HG03432 (cell line): ENCODE measurements around the gene SSBP2.
"Not testable (repeated sequence)": the region's sequence is repeated elsewhere in the genome, so short reads cannot be mapped to it uniquely, and the experiment has no call there.

Experiments used
- ATAC-seq: cut with Tn5 transposase; IDR thresholded peaks from one replicate; pipeline ENCODE4 v1.9.1; 2021; ENCODE audit warnings: mild to moderate bottlenecking, moderate library complexity; ENCODE audit not compliant: unreplicated experiment

Gene SSBP2

GRCh38 chr5:81605299-81605698 lies 145.6 kb downstream of the SSBP2 start:
- ATAC-seq: no peak

GRCh38 chr5:81604193-81604592 lies 146.7 kb downstream of the SSBP2 start:
- ATAC-seq: no peak

- no peak for ATAC-seq
These were observed 149.0 kb downstream of the SSBP2 start for GRCh38 chr5:81601919-81602318.

- not testable (repeated sequence) for ATAC-seq
These were observed 158.8 kb downstream of the SSBP2 start for GRCh38 chr5:81592085-81592484.

- ATAC-seq: no peak
These were observed 160.2 kb downstream of the SSBP2 start for GRCh38 chr5:81590498-81591384.

- peak; percentile 71 for ATAC-seq
These were observed 171.5 kb downstream of the SSBP2 start for GRCh38 chr5:81579262-81579924.

DNA sequence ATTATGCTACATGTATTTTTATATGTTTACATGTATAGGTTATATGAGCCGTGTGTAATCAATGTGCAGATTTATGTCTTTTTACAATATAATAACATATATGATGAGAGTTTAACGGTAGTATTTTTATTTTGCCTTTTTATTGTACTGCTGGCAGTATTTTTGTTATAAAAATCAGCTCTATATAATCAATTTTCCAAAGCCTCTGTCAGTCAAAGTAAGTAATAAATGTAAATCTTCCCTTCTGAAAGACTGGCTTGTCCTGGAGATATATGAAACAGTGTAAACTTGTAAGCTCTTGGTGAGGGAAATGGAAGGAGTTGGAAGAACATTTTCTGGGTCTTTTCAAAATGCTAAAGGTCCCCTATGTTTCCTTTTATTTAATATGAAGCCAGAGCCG lies 173.8 kb downstream of the SSBP2 start:
- no peak for ATAC-seq

GRCh38 chr5:81575924-81576323 lies 175.0 kb downstream of the SSBP2 start:
- no peak for ATAC-seq

DNA sequence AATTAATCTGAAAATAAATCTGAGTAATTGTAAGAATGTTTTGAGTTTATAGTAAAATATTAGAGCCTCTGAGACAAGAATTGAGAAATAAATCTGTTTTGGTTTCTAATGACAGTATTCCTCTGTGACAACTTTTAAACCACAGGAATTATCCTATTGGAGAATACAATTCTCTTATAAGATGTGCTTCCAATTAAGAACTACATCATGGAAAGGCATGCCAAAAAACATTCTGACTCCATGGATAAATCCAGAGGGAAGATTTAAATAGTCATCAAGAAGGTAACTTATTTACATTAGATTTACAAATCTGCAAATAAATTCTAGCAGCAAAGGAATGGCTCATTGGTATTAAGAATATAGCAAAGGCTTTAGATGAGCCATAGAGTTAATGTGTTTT lies 178.7 kb downstream of the SSBP2 start:
- no peak for ATAC-seq

DNA sequence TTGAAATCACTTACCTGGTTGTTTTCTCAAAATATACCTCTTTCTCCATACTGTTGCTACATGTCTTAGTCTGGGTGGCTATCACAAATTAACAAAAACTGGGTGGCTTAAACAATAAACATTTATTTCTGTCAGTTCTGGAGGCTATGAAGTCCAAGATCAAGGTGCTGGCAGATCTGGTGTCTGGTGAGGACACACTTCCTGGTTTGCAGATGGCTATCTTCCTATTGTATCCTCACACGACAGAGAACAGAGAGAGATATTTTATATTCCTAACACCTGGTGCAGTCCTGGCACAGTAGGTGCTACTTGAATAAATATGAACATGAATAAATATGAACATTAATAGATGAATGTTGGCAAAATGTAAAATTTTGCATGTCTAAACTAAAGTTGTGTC lies 192.7 kb downstream of the SSBP2 start:
- ATAC-seq: no peak

DNA sequence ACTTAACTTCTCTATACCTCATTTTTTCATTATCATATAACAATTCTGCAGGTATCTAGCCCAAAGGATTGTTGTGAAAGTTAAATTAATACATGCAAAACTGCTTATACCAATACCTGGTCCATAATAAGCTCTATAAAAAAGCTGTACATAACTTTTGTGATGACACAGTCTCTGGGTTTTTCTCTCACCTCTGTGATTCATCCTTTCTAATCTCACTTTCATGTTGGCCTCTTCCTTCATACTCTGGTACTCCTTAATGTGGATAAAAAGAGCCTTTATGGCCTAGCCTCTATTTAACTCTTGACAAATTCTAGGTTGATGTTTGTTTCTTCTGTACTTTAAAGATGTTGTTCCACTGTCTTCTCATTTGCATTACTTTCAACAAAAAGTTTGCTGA lies 194.1 kb downstream of the SSBP2 start:
- no peak for ATAC-seq

GRCh38 chr5:81555865-81556264 lies 195.0 kb downstream of the SSBP2 start:
- no peak for ATAC-seq

DNA sequence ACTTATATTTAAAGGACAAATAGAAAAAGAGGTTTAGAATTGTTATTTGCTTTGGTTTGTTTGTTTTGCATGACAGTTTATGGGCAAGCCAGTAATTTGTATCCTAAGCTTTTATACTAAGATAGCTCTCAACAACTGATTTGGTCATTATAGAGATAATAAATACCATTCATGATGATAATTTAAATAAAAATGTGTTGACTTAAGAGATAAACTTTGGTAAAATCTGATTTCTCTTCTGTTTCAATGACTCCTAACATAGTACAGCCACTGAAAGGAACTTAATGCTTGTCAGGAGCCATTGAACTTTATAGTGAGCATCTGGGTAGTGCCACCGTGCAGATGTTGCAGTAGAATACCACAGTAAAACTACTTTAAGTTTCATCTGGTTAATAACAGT lies 196.2 kb downstream of the SSBP2 start:
- no peak for ATAC-seq

DNA sequence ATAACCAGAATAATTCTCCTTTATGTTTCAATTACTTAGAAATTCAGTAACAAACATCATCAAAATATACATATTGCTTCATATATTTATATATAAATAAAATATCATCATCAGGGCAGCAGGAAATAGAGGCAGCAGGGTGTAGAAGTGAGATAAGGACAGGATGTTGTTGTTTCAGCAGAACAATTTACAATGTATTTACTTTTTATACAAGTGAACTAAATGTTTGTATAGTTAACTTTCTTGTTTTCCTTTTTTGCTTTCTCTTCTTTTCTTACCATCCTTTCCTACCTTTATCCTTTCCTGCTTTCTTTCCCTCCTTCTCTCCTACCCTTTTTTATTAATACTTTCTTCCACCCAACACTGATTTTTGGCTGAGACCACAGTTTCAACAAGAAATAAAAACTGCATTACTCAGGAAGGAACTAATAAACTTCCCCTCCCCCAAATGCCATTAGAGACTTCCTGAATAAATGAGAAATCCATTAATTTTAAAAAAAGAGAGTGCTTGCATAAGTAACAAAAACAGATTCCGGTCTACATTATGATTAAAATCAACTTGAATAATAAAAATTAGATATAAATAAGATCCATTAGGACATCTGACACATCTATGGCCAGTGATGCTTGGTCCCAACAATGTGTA lies 197.2 kb downstream of the SSBP2 start:
- ATAC-seq: no peak

- ATAC-seq: no peak
These were observed 197.9 kb downstream of the SSBP2 start for GRCh38 chr5:81552852-81553566.

- no peak for ATAC-seq
These were observed 201.8 kb downstream of the SSBP2 start for GRCh38 chr5:81549123-81549522.

GRCh38 chr5:81547001-81547400 lies 203.9 kb downstream of the SSBP2 start:
- ATAC-seq: no peak

GRCh38 chr5:81545911-81546310 lies 205.0 kb downstream of the SSBP2 start:
- no peak for ATAC-seq

DNA sequence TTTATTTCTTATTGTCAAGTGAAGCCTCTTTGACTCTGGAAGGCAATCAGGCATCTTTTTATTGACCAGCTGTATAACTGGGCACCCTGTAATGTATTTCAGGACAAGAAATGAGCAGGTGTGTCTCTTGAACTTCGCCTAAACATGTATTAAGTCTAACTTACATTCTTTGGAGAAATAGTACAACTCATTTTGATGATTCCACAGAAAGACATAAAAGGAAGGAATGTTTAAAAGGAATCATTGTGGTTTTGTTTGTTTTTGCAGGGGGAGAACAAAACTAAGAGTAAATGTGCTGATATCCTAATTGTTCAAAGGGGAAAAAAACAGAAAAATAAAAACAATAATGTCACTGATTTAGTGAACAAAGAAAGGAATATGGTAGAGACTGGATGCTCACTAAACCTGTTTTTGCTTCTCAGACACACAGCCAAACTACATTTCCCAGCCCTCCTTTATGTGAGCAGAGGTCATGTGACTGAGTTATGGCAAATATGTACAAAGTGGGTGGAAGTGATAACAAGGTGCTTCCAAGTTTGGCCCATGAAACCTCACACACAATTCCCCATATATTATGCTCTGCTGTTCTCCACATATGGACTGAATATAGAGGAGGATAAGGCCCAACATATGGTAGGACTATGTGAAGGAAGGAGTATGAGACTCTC lies 206.4 kb downstream of the SSBP2 start:
- no peak for ATAC-seq

GRCh38 chr5:81542242-81542641 lies 208.7 kb downstream of the SSBP2 start:
- no peak for ATAC-seq
